DLD1 (cell line): ENCODE results near the gene TMUB1.

Source experiments
- in situ Hi-C: cut with HindIII; loops from 2 replicates; pipeline ENCODE4 v1.10.0; 2017; ENCODE audit warnings: low sequenced_read_pairs

TMUB1 gene

DNA sequence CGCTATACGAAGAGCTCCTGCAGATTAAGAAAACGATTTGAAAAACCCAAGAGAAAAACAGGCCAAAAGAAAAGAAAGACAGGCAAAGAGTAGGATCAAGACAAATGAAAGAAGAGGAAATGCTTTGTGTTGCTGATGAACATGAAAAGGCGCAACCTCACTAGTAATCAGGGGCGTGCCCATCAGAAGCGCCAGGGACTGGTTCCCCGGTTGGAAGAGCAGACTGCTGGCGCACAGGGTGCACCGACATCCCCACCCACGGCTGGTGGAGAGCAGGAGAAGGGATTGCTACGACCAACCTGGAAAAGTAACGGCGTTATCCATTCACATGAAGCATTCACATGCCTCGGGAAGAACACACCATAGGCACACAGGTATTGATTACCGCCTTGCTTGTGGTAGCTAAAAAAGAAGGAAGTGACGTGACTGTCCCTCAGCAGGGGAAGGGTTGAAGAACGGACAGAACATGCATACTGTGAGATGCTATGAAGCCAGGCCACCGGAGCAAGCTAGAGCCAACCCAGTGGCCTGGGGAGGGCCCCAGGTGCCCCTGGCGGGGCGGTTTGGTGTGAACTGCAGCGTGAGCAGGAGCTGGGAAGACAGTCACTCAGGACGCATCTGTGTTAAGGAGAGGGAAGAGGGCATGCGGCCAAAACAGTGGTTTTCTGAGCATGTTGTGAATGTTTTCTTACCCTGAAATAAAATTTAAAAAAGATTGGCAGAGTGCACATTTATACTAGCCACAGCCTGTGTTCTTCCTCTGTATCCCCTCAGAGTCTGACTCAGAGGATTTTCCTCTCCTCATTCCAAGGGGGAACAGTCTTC, 21.3 kb upstream of the TMUB1 start:
- in situ Hi-C loops = no loop called here

DNA sequence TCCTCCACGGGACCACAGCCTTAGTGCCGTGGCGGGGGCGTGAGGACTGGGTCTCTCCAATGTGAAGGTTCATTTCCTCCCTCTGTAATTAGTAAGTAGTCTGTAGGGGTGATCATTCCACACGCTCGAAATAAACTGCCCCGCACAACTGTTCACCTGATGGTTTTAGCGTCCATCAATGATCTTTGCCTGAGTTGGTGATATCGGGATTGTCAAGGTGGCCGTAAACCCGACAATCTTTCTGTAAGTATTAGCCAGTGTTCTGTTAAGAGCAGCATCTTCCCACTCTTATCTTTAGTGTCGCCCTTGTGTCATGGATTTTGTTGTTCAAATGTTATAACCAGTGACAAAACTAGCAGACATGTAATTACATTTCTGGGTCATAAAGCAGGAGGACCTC, 20.7 kb upstream of the TMUB1 start:
- in situ Hi-C loops = no loop called here

DNA sequence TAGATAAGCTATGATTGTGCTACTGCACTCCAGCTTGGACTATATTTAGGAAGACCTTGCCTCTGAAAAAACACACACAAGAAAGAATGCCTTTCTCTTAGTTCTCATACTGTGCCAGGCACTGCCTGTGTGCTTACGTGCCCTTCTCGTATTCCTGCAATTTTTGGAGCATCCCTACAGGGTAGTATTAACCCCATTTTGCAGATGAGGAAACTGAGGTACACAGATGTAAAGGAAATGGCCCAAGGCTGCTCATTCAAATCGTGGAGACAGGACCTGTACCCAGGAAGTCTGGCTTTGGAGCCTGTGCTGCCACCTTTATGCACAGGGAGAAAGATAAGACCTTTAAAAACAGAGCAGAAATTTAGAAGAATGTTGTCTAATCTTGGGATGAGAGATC, 19.7 kb upstream of the TMUB1 start:
- in situ Hi-C loops = no loop called here

DNA sequence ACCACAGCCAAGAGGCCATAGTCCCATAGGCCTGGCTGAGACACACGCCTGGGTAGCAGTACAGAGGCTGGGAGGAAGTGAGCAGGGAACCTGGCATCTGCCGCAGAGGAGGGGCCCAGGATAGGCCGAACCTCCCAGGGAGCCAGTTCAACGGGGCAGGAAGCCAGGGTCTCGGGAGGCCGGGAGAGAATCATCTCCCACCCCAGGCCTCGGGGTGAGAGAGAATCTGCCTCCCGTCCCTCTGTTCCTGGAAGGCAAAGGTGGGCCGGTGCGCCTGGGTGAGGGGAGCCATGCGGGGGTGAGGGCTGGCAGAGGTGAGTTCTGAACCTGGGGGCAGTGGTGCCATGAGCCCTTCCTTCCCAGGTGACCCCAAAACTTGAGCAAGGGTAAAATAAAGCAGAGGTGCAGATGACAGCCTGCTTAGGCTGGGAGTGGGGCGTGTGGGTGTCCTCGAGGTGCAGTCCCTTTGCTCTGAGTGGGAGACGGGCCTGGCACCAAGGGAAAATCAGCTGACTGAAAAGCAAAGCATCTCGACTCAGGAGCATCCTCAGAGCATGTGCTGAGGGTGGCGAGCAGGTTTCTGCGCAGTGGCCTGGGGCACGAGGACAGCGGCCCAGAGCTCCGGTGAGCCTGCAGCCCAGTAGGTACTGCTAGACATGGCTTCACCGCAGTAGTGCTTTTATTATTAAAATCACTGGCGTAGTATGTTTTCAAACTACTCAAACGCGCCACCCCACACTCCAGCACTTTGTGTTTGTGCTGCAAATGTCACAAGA, 18.5 kb upstream of the TMUB1 start:
- in situ Hi-C loops = no loop called here

DNA sequence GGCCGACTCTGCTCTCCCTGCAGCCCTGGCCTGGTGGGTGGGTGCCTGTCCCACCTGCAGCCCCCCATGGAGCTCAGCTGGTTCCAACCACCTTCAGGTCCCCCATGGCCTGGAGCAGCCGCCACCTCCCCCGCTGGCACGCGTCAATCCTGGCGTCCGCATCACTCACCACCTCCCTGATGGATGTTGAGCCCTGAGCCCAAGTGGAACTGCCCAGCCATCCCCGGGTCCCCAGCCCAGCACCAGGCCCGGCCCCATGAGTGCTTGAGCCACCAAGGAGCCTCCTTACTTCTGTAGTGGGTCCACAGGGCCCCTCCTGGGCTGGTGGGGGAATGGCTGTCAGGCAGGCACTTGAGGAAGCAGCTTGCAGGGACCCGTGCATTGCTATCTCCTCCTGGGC, 17.6 kb upstream of the TMUB1 start:
- in situ Hi-C loops = no loop called here

DNA sequence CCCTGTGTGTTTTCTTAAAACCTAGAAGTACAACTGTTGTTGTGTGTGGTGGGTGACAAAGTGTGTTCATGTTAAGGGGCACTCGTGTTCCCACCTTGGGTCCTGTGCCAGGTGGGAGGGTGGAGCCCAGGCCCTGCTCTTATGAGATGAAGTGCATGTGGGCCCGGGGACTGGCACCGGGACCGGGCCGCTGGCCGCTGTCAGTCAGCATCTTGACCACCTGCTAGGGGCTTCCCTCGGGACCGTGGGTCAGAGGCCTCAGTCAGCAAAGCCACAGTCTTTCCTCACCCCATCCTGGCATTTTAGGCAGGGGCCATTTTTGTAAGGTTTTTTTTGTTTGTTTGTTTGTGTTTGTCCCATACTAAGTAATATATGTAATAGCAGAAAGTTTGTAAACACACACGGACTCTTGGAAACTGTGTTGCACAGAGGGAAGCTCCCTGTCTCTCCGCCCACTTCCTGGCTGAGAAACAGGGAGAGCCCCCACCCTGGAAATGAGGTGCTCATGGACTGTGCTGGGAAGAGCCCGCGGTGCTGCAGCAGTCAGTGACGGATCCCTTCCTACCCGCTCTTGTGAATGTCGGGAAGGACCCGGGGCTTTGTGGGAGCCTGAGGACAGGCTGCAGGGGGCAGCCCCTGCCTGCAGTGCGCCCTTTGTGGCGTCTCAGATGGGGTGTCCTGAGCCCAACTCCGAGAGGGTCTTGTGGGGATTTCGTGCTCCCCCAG, 16.4 kb upstream of the TMUB1 start:
- in situ Hi-C loops = no loop called here

DNA sequence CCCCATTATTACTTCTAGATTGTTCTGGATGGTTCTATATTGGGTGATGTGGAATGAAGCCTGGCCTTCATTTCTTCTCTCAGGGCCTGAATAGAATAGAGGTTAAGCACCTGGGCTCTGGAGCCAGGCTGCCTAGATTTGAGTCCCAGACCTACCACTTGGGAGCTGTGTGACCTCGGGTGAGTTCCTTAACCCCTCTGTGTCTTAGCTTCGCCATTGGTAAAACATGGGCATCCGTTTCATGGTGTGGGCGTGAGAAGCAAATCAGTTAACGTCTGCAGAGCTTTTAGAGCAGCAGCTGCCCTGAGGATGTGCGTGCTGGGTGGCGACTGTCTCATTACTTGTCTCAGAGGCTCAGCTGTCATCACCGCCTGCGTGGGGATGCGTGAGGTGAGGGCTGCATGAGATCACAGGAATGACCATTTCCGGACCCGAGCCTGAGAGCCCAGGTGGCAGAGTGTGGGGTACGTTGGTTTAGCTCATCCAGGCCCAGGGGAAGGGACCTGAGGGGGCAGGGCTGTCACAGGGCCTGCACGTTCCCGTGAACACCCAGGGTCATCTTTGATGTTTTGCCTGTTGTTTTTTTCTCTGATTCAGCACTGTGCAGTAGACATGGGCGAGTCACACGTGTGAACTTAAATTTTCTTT, 12.7 kb upstream of the TMUB1 start:
- in situ Hi-C loops = no loop called here

DNA sequence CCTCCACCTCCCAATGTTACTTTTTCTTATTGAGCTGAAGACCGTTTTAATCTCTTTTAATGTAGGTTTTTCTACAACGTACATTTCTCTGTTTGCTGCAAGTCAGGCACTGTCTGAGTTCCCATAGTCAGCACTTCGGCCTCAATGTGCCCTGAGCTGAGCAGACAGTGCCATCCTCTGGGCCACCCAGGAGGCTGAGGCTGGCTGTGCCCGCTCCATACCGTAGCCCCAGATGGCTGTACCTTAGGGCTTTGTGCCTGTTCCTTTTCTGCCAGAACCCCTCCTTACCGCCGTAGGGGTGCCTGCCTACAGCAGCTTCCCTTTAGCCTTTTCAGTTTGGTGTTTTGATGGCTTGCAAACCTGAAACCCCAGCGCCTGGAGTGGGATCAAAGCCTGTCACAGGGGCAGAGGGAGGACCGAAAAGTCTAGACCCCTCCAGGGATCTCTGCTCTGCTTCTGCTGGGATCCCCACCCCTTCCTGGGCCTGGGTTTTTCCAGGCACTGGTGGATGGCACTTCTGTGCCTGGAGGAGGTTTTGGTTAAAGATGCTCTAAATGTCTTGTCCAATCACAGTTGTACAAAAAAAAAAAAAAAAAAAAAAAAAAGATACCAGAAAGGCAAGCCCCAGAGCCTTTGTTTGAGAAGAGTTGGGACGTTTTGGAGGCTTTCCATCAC, 12.0 kb upstream of the TMUB1 start:
- in situ Hi-C loops = no loop called here

DNA sequence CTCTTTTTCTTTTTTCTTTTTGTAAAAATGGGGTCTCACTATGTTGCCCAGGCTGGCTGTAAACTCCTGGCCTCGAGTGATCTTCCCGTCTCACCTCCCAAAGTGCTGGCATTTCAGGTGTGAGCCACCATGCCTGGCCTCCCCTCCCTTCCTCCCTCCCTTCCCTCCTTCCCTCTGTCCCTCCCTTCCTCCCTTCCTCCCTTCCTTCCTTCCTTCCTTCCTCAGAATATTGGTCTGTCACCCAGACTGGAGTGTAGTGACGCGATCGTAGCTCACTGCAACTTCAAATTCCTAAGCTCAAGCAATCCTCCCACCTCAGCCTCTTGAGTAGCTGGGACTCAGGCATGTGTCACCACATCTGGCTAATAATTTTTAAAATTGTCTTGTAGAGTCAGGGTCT, 11.4 kb upstream of the TMUB1 start:
- in situ Hi-C loops = no loop called here

DNA sequence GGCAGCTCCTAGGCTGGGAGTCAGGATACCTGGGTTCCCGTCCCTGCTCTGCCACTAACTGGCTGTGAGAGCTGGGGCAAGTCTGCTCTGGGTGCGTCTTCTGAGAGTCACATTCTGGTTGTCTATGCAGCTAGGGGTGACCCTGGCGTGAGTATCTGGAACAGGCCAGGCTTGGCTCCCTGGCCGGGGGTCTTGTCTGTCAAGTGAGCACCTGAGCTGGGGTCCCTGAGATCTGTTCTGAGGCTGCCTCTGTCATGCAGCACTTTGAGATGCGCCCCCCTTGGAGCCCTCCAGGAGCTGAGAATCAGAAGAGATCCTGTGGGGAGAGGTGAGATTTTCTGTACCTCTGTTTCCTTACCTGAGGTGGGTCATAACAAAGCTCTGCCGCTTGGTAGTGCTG, 10.5 kb upstream of the TMUB1 start:
- in situ Hi-C loops = no loop called here

DNA sequence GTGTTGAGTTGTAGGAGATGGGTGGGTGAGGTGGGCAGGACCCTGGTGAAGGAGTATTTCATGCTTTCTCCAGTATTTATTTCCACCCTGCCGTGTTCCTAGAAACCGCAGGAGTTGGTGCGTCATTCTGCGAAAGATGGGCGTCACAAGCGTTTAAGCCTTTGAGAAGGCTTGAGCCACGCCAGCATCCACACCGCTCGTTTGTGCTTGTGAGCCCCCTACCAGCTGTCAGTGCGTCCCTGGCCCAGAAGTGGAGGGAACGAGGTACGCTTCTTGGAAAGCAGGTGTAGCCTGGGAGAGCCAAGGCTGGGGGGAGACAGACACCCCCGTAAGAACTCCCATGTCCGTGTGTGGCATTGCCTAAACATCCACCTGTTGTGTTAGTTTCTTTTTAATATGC, 8.7 kb upstream of the TMUB1 start:
- in situ Hi-C loops = no loop called here

DNA sequence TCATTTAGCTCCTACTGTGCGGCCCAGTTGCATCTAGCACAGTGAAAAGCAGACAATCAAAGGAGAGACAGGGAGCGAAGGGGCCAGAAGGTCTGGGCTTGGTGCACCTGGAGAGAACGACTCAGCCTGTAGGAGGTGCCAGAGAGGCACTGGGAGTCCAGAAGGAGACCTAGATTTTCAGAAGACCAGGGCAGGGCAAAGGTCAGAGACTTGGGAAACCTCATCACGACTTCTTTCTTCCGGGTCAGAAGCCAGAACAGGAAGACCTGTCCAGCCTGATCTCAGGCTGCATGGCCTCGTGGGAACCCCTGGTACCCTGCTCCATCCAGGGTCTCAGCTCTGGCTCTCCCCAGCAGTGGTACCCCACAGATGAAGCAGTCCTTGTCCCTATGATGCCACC, 8.1 kb upstream of the TMUB1 start:
- in situ Hi-C loops = no loop called here

DNA sequence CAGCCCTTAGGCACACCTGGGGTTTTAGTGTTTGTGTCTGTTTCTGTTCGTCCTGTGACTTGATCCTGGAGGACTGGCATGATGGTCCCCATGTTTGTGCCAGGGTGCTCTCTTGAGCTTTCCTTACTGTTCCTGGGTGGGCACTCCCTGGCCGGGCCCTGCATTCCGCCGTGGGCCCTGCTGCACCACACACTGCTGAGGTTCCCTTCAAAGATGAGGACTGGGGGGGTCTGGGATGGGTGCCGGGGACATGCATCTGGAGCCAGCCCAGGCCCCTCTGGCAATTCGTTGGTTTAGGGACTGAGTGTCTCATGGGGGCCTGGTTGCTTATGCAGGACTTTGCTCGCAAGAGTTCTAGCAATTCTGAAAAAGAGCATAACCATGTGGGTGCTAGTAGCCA, 7.7 kb upstream of the TMUB1 start:
- in situ Hi-C loops = no loop called here

DNA sequence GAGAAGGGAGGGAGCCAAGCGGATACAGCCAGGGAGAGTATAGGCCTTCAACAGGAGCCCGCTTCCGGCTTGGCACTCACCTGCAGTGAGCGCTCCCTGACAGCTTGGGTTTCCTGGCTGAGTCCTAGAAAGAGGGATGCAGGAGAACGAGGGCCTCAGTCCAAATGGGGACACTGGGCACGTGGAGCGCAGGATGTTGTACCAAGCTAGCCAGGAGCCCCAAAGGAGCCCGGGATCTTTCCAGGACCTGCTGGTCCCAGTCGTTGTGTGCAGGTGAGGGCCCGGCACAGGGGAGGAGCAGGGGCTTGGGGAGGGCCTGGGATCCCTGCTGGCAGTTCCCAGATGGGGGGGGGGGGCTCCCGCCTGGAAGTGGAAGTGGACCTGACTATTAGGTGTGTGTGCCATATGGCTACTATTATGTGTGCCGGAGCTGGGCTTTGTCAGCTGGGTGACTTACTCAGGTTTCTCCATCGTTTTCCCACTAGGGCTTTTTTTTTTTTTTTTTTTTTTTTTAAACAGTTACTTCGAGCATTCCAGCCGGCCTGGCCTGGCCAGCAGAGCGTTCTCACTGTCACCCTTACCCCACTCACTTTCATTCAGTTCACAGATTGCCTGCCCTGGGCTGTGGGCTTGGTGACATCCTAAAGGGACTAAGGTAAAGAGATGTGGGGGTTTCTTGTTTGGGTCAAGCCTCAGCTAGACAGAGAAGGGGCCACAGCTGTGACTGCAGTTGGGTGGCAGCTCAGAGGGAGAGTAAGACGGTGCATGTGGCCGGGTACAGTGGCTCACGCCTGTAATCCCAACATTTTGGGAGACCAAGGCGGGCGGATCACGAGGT, 6.8 kb upstream of the TMUB1 start:
- in situ Hi-C loops = no loop called here

DNA sequence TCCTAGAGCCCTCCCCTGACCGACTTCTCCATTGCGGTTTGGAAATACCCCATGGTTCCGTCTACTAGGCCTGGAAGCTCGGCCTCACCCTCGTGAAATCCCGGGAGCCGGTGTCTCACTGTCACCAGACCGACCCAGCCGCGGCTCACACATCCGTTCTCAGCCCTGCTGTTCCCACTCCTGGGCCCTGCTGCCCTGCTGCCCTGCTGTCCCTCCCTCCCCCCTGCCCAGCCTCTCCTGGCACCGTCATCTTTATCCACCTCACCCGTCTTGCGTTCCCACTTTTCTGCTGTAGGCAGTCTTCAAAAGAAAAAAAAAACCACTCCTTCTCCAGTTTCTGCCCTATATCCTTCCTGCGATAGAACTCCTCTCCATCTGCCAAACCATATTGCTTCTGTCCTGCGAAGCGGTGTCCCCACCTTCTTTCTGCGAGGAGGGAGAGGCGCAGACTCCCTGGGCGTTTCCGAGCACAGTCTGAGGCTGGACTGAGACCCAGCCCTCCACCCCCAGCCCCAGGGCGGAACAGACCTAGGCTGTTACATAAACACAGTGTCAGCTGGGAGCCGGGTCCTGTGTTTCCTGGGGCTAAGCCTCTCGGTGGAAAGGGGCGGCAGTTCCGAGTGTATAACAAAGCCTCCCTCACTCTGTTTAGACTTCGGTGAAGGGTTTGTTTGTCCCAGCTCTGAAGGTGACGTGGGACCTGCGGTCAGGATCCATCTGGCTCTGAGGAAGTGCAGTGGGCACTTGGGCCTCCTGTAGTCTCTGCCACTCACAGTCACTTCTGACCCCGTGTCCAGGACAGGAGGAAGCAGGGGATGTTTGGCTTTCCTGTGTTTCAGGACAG, 5.8 kb upstream of the TMUB1 start:
- in situ Hi-C loops = no loop called here

DNA sequence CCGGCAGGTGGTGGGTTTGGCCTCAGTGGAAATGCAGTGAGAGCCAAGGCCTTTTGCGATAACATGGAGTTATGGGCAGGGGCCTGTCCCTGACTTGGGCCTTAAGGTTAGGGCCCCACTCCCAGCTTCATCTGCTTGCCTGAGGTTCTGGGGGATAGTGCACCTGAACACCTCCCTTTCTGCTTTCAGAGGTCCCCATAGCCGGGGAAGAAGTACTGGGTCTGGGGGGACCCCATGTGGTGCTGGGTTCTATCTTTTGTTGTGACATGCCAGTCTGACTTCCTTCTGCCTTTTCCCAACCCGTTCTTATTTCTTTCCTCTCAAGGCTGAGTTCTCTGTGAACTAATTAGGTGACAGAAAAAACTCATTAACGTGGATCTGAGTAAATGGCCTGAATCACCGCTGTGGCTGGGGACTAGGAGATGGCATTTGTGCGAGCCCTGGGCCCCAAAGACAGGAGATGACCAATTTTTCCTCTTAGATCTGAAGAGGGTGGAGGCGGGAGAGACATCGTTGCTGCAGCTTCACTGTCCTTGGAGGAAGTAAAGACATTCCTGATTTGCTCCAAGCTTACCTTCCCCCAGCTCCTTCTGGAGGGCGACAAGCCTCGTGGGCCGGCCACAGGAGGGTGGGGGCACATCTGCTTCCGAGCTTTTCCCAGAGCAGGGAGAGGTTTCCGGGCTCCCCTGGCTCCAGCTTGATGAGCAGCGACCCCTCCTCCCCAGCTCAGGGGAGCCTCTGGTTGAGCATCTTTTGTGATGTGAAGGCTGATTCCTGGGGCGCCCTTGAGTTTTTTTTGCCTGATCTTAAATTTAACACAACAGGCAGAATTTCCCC, 4.9 kb upstream of the TMUB1 start:
- in situ Hi-C loops = no loop called here

DNA sequence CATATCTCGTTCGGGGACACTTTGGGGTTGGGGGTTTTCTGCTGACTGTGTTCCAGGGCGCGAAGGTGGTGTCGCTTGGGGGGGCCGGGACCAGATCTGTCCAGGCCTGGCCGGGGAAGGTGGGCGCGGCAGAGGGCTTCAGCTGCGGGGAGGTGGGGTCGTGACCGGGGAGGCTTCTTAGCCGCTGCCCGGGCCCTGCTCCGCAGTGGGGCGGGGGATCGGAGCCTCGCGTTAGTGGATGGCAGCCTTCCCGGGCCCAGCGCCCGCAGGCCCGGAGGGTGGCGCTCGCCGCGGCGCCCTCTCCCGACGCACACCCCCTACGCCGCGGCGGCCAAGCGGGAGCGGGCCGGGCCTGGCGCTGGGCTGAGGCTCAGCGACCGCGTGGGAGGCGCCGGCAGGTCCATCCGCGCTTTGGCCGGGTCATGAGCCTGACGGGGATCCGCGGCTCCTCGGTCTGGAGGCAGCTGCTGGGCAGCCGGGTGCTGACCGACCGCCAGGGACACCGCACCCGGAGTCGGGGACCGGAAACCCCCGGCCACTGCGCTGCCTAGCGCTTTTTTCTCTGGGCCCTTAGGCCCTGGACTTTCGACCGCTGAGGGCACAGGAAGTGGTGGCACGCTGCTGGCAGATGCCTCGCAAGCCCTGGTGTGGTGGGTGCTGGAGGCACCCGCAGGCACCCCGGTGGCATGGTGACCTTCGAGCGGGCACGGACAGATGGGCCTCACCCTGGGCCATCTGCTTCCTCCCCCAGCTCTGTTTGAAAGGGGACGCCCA, 4.1 kb upstream of the TMUB1 start:
- in situ Hi-C loops = no loop called here
